H1 (cell line): Measurements from ENCODE around the gene PTPN5. TPM values are rescaled to one million over a fixed set of nuclear protein-coding genes. Genes with fewer than 3 reads are reported as not detected.

Experiments used
- CTCF ChIA-PET: fragments of 300-600 bp; sonication (Branson Sonifier 250); formaldehyde crosslinking; loops from one replicate; lab custom pipeline; 2021; ENCODE audit not compliant: partially characterized antibody; lab: Charles Lee
- POLR2A ChIA-PET: fragments of 300-600 bp; sonication (Branson Sonifier 250); formaldehyde crosslinking; loops from one replicate; lab custom pipeline; 2021; ENCODE audit warnings: inconsistent platforms; ENCODE audit not compliant: partially characterized antibody; lab: Charles Lee
- DNase-seq, 2 experiments: peaks; one replicate each; pipeline versions ENCODE4 v3.0.0 to v3.0.0-alpha.2; 2010 to 2022; ENCODE audit warnings: low spot score in 2 of 2, low read depth in 1 of 2, mixed read lengths in 1 of 2
- FAIRE-seq: peaks from 2 replicates; lab custom pipeline; 2011; peaks lifted over from hg19 to GRCh38; lab: Jason Lieb, UNC
- H2AFZ ChIP-seq: 2 replicates; pipeline ENCODE4 v1.8.1; 2012; ENCODE audit warnings: low read length, inconsistent platforms
- H2AK5ac ChIP-seq: 2 replicates; pipeline ENCODE4 v1.6.1; 2013; ENCODE audit warnings: low read depth, low read length
- H2BK120ac ChIP-seq: replicated peaks from 2 replicates; pipeline ENCODE3; 2013; ENCODE audit warnings: low read depth, low read length, inconsistent platforms
- H2BK12ac ChIP-seq: 2 replicates; pipeline ENCODE4 v1.6.1; 2013; ENCODE audit warnings: low read depth, low read length
- H2BK15ac ChIP-seq: 2 replicates; pipeline ENCODE4 v1.6.1; 2013; ENCODE audit warnings: low read length
- H2BK20ac ChIP-seq: 2 replicates; pipeline ENCODE4 v1.6.1; 2013; ENCODE audit warnings: low read length
- H2BK5ac ChIP-seq: 2 replicates; pipeline ENCODE4 v1.6.1; 2013; ENCODE audit warnings: low read depth, low read length
- H3K14ac ChIP-seq: 2 replicates; pipeline ENCODE4 v1.6.1; 2013; ENCODE audit warnings: inconsistent platforms; ENCODE audit not compliant: insufficient read length
- H3K18ac ChIP-seq: 2 replicates; pipeline ENCODE4 v1.6.1; 2013; ENCODE audit warnings: low read length; ENCODE audit errors: extremely low read depth
- H3K23ac ChIP-seq: 2 replicates; pipeline ENCODE4 v1.6.1; 2013; ENCODE audit warnings: inconsistent platforms; ENCODE audit not compliant: insufficient read length
- H3K23me2 ChIP-seq: 2 replicates; pipeline ENCODE4 v1.6.1; 2013; ENCODE audit warnings: low read depth, low read length
- H3K27ac ChIP-seq: 2 replicates; pipeline ENCODE4 v1.6.1; 2011; ENCODE audit warnings: low read depth, low read length, inconsistent platforms
- H3K27me3 ChIP-seq, 4 experiments: replicated peaks in 1 of 4; 1 replicate in 1 of 4; 2 replicates in 3 of 4; pipeline versions ENCODE4 v1.6.1 to v1.8.1; 2011 to 2013; ENCODE audit warnings: low read length in 3 of 4, mild to moderate bottlenecking in 3 of 4, inconsistent platforms in 2 of 4, mixed read lengths in 2 of 4, moderate library complexity in 1 of 4; ENCODE audit not compliant: control insufficient read depth in 3 of 4, insufficient read depth in 3 of 4; ENCODE audit errors: extremely low read depth in 1 of 4
- H3K36me3 ChIP-seq, 4 experiments: 2 replicates each; pipeline versions ENCODE4 v1.6.1 to v1.8.1; 2011 to 2013; ENCODE audit warnings: mild to moderate bottlenecking in 4 of 4, low read length in 3 of 4, moderate library complexity in 2 of 4, control low read depth in 1 of 4, inconsistent platforms in 1 of 4; ENCODE audit not compliant: insufficient read depth in 4 of 4, control insufficient read depth in 2 of 4
- H3K4ac ChIP-seq: replicated peaks from 2 replicates; pipeline ENCODE3; 2013; ENCODE audit warnings: low read length, low read depth, mixed read lengths, inconsistent platforms; ENCODE audit not compliant: insufficient read length
- H3K4me1 ChIP-seq, 4 experiments: replicated peaks in 1 of 4; 1 replicate in 1 of 4; 2 replicates in 3 of 4; pipeline versions ENCODE4 v1.6.1 to v1.8.1; 2011 to 2013; ENCODE audit warnings: low read length in 3 of 4, inconsistent platforms in 2 of 4, mixed read lengths in 1 of 4; ENCODE audit not compliant: insufficient read depth in 4 of 4, control insufficient read depth in 3 of 4
- H3K4me2 ChIP-seq, 2 experiments: 2 replicates each; pipeline versions ENCODE4 v1.6.1 to v1.8.1; 2011 to 2013; ENCODE audit warnings: low read depth in 2 of 2, low read length in 2 of 2, control low read depth in 1 of 2, inconsistent platforms in 1 of 2, mild to moderate bottlenecking in 1 of 2; ENCODE audit not compliant: insufficient read depth in 1 of 2
- H3K4me3 ChIP-seq, 4 experiments: fragments of 200-600, 300-600 bp in 1 of 4; sonication (generic), shearing (Covaris generic), sonication (Bioruptor Twin) in 1 of 4; 2 replicates each; pipeline versions ENCODE4 v1.5.1 to v1.8.1; 2011 to 2016; ENCODE audit warnings: low read length in 4 of 4, low read depth in 3 of 4, control low read depth in 2 of 4, inconsistent platforms in 2 of 4, mild to moderate bottlenecking in 2 of 4, mixed read lengths in 1 of 4, moderate library complexity in 1 of 4; ENCODE audit not compliant: insufficient read depth in 2 of 4; ENCODE audit errors: extremely low read depth in 1 of 4
- H3K56ac ChIP-seq: replicated peaks from 2 replicates; pipeline ENCODE3; 2013; ENCODE audit warnings: low read depth, mild to moderate bottlenecking, mixed read lengths, low read length, inconsistent platforms; ENCODE audit not compliant: insufficient read length
- H3K79me1 ChIP-seq: 2 replicates; pipeline ENCODE4 v1.6.1; 2013; ENCODE audit warnings: low read depth, low read length, control low read depth
- H3K79me2 ChIP-seq, 2 experiments: 2 replicates each; pipeline versions ENCODE4 v1.6.1 to v1.8.1; 2012 to 2013; ENCODE audit warnings: low read length in 2 of 2, mild to moderate bottlenecking in 2 of 2, inconsistent platforms in 1 of 2; ENCODE audit not compliant: insufficient read depth in 2 of 2, control insufficient read depth in 1 of 2
- H3K9ac ChIP-seq, 4 experiments: replicated peaks in 1 of 4; 1 replicate in 1 of 4; 2 replicates in 3 of 4; pipeline versions ENCODE4 v1.6.1 to v1.8.1; 2011 to 2013; ENCODE audit warnings: low read depth in 3 of 4, low read length in 3 of 4, control low read depth in 2 of 4, mild to moderate bottlenecking in 2 of 4, moderate library complexity in 2 of 4, inconsistent platforms in 1 of 4; ENCODE audit errors: extremely low read depth in 1 of 4
- H3K9me3 ChIP-seq, 2 experiments: 2 replicates each; pipeline versions ENCODE4 v1.6.1 to v1.8.1; 2012 to 2013; ENCODE audit warnings: mild to moderate bottlenecking in 2 of 2, moderate library complexity in 2 of 2, control low read depth in 1 of 2, inconsistent platforms in 1 of 2, low read depth in 1 of 2, low read length in 1 of 2, mixed read lengths in 1 of 2; ENCODE audit not compliant: insufficient read depth in 2 of 2
- H4K20me1 ChIP-seq, 2 experiments: replicated peaks in 1 of 2; 2 replicates each; pipeline versions ENCODE3 to v1.8.1; 2011 to 2013; ENCODE audit warnings: inconsistent platforms in 2 of 2, low read length in 2 of 2, mild to moderate bottlenecking in 1 of 2; ENCODE audit not compliant: insufficient read depth in 2 of 2, control insufficient read depth in 1 of 2
- H4K5ac ChIP-seq: 2 replicates; pipeline ENCODE4 v1.6.1; 2013; ENCODE audit warnings: low read length, low read depth, mixed read lengths, inconsistent platforms; ENCODE audit not compliant: insufficient read length
- H4K8ac ChIP-seq: 2 replicates; pipeline ENCODE4 v1.8.0; 2013; ENCODE audit warnings: mild to moderate bottlenecking, moderate library complexity, low read length, inconsistent platforms; ENCODE audit not compliant: insufficient read depth; ENCODE audit errors: extremely low read depth
- H4K91ac ChIP-seq: replicated peaks from 2 replicates; pipeline ENCODE3; 2013; ENCODE audit warnings: low read length, mixed read lengths, inconsistent platforms; ENCODE audit not compliant: insufficient read length
- SIN3A ChIP-seq, 2 experiments: IDR thresholded peaks in 1 of 2; conservative IDR thresholded peaks in 1 of 2; 2 replicates each; pipeline ENCODE4 v1.6.1; 2011 to 2012; ENCODE audit warnings: low read length in 2 of 2, improper control_type of control experiment in 1 of 2, low read depth in 1 of 2, mild to moderate bottlenecking in 1 of 2
- SP4 ChIP-seq: IDR thresholded peaks from 2 replicates; pipeline ENCODE4 v1.6.1; 2012; ENCODE audit warnings: low read length, inconsistent platforms
- TEAD4 ChIP-seq: IDR thresholded peaks from 2 replicates; pipeline ENCODE4 v1.6.1; 2012; ENCODE audit warnings: low read depth, low read length, inconsistent platforms, mixed read lengths
- WGBS, 2 experiments: shearing (Covaris generic) in 1 of 2; methylation state at CpG; one replicate each; pipeline versions ENCODE4 v1.1.6 to v1.1.7; 2013 to 2015; ENCODE audit warnings: low lambda C conversion rate in 2 of 2, mixed read lengths in 2 of 2, inconsistent platforms in 1 of 2, low coverage in 1 of 2, missing lambda C conversion rate in 1 of 2; ENCODE audit not compliant: insufficient replicate concordance in 2 of 2, insufficient coverage in 1 of 2, insufficient read length in 1 of 2; ENCODE audit errors: extremely low coverage in 1 of 2, missing lambda C conversion rate in 1 of 2; 5-methylcytosine and 5-hydroxymethylcytosine counted together
- polyA plus RNA-seq, 7 experiments: library from polyadenylated mRNA; depleted of rRNA in 3 of 7; stranded (reverse) in 5 of 7; unstranded in 2 of 7; fragments of >200 nt in 5 of 7; fragments of 200-250 nt in 2 of 7; gene quantifications; 1 replicate in 5 of 7; 2 replicates in 1 of 7; 4 replicates in 1 of 7; pipeline versions ENCODE4 v1.2.1 to v1.2.3, GENCODE V29; 2011 to 2013; ENCODE audit warnings: missing spikeins in 2 of 7, mixed read lengths in 2 of 7
- total RNA-seq: library from RNA; stranded (reverse); fragmentation: NEBNext Ultra II Directional; extraction: Animal tissue kit (Norgen Biotek cat#: 25700); gene quantifications from 2 replicates; pipeline ENCODE4 v1.2.1, GENCODE V29; 2021
- TF ChIP-seq, protein P1 (sequence below): IDR thresholded peaks from 2 replicates; pipeline ENCODE4 v1.6.1; 2012; ENCODE audit warnings: inconsistent platforms

The PTPN5 gene
- total and polyA plus RNA-seq, 2 of the 8 experiments (the other 6 are each of a cell fraction or from before 2014, with no cell fraction given) = 8.4 to 12.9 TPM

DNA sequence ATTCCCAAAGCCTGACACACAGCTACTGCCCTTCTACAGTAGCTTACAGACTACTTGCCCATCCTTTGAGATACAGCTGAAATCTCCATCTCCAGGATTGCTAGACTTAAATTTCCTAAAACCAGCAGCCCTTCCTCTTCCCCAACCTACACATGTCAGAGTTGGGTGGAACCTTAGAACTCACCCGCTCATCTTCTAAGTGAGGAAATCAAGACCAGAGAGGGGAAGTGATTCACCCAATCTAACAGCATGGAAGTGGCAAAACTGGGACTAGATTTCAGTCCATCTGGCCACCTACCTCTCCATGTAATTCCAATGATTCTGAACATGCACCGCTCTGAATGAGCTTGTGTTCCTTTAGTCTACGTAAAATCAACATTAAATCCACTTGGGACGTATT is 94.0 kb downstream of the PTPN5 start:
- Histone ChIP-seq H3K4me1 (peaks cover 0 to 9% (median 2%) of the 10 kb centered on the region in 4 experiments; a peak in 3 of 7 replicates), H2BK12ac (no peak overlapping the region), H4K91ac (no peak overlapping the region), H3K4me2 (peak overlapping the region in 1 of 2 experiments; percentile 79; a peak in 1 of 4 replicates), H3K9me3 (no peaks in the 10 kb centered on the region), H3K23ac (no peak overlapping the region), H3K4ac (no peak overlapping the region), H4K5ac (no peak overlapping the region), H3K4me3 (no peak overlapping the region), H2BK15ac (no peak overlapping the region), H3K18ac (no peak overlapping the region), H2AFZ (peak overlapping the region; percentile 98; the same call in 1 of the 2 replicates), H3K79me1 (no peaks in the 10 kb centered on the region), H3K27ac (no peak overlapping the region), H2BK20ac (no peak overlapping the region), H2BK120ac (no peak overlapping the region), H3K27me3 (peaks cover 0 to 7% (median 5%) of the 10 kb centered on the region in 4 experiments; a peak in 5 of 7 replicates), H3K36me3 (no peaks in the 10 kb centered on the region), H2BK5ac (no peak overlapping the region), H3K56ac (no peak overlapping the region), H3K23me2 (peaks cover 8% of the 10 kb centered on the region), H3K79me2 (no peaks in the 10 kb centered on the region), H2AK5ac (no peak overlapping the region), H4K8ac (no peak overlapping the region), H3K9ac (no peak overlapping the region), H4K20me1 (no peaks in the 10 kb centered on the region), H3K14ac (no peak overlapping the region)
- CTCF ChIA-PET = interaction anchor here (1.9 to 2.0 kb wide), 2 partner anchors 24 to 30 kb away, joined by 4 to 7 read pairs; no protein-coding TSS in a partner anchor
- WGBS, 2 experiments = 95% methylated on average over 4 of the region's 4 CpGs; no CpG with 5 or more reads in 1 of the 2 experiments
- no peak for FAIRE-seq
- POLR2A ChIA-PET = no interaction called here
- DNase-seq = no peak
- TF ChIP-seq TEAD4 (no peak), SP4 (no peak), SIN3A (conservative IDR thresholded peaks at IDR 0.05 in 1 of 2, IDR thresholded peaks at IDR 0.05 in 1 of 2; ENCODE audit: low read depth in 1 of 2, low read length in 2 of 2) (no peak)
- TF ChIP-seq, protein P1, sequence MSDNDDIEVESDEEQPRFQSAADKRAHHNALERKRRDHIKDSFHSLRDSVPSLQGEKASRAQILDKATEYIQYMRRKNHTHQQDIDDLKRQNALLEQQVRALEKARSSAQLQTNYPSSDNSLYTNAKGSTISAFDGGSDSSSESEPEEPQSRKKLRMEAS = no peak
